ENCODE data around the gene COL6A1.

- TF ChIP-seq POLR2A (IDR thresholded peaks at IDR 0.05; ENCODE audit: low read length) (no peak), NR3C1 (IDR thresholded peaks at IDR 0.05) (no peak), CTCF (IDR thresholded peaks at IDR 0.05) (no peak), RNF2 (IDR thresholded peaks at IDR 0.05; ENCODE audit: borderline replicate concordance, low read depth) (no peak), FOSB (CRISPR knock-in tag; IDR thresholded peaks at IDR 0.05) (no peak), CBX2 (IDR thresholded peaks at IDR 0.05; ENCODE audit: borderline replicate concordance, low read depth) (no peak), ZFP36 (IDR thresholded peaks at IDR 0.05; ENCODE audit: borderline replicate concordance, partially characterized antibody) (no peak)
These were observed 11.9 kb downstream of the COL6A1 start for GRCh38 chr21:45993210-45994085.

All from A549 (cell line).